Prostate gland (tissue), 2 donors: ENCODE data around the gene DNAJC16.
A peak's percentile ranks its signal among the peaks of the same experiment; 100 is the strongest.

Experiments used
- CTCF ChIP-seq, 4 experiments: fragments of 200-600 bp in 2 of 4; fragments of 450-650 bp in 2 of 4; sonication (generic) in 2 of 4; IDR thresholded peaks; 1 replicate in 3 of 4; 2 replicates in 1 of 4; pipeline ENCODE4 v1.5.1; 2016 to 2019; ENCODE audit warnings: antibody characterized with exemption in 4 of 4, mild to moderate bottlenecking in 2 of 4, moderate library complexity in 2 of 4
- POLR2AphosphoS5 ChIP-seq: sonication (generic); formaldehyde crosslinking; IDR thresholded peaks from one replicate; pipeline ENCODE4 v1.6.1; 2017; ENCODE audit warnings: antibody characterized with exemption

GRCh38 chr1:15610167-15610566 lies 83.5 kb downstream of the DNAJC16 start:
- TF ChIP-seq CTCF (IDR thresholded peaks at IDR 0.05) = no peak
- TF ChIP-seq POLR2AphosphoS5 = peak; percentile 97
